CD4-positive, alpha-beta T cell treated with Interleukin-1 beta for 1 hour (primary cell): ENCODE measurements around the gene RAB10.

Experiments
- DNase-seq, 2 donors: peaks; one replicate each; pipeline ENCODE4 v3.0.0-alpha.2; 2020 to 2022

Gene RAB10

GRCh38 chr2:26185304-26185928, 151.5 kb downstream of the RAB10 start:
- no peak for DNase-seq

GRCh38 chr2:26185954-26186770, 152.3 kb downstream of the RAB10 start:
- DNase-seq: no peak
